HepG2 (cell line): ENCODE results near the gene ERC1. TPM values are rescaled to one million over a fixed set of nuclear protein-coding genes. Genes with fewer than 3 reads are reported as not detected.
A peak's percentile ranks its signal among the peaks of the same experiment; 100 is the strongest.

Source experiments
- ATAC-seq: fragments of 200-7000 bp; cut with Tn5 transposase; 3 replicates; pipeline ENCODE4 v1.9.1; 2020; ENCODE audit warnings: mild to moderate bottlenecking, moderate library complexity
- BruUV-seq: library from RNA; stranded (reverse); fragments of 400-500 nt; replicated peaks from 2 replicates; lab custom pipeline; 2021; lab: Mats Ljungman, UMichigan
- CTCF ChIA-PET: fragments of 300-600 bp; formaldehyde crosslinking; extraction: SDS; loops from one replicate; lab custom pipeline; 2021; ENCODE audit warnings: low total read pairs, inconsistent platforms, low intra/inter-chr PET ratio; lab: Yijun Ruan, JAX
- POLR2A ChIA-PET: fragments of 350-600 bp; sonication (Branson Sonifier 250); formaldehyde crosslinking; loops from one replicate; lab custom pipeline; 2020; ENCODE audit warnings: antibody characterized with exemption, inconsistent platforms; lab: Yijun Ruan, JAX
- DNase-seq: peaks from one replicate; pipeline ENCODE4 v3.0.0-alpha.2; 2015; ENCODE audit warnings: low spot score
- FAIRE-seq: peaks from 3 replicates; lab custom pipeline; 2011; peaks lifted over from hg19 to GRCh38; lab: Jason Lieb, UNC
- H2AFZ ChIP-seq: one replicate; pipeline ENCODE4 v1.6.1; 2011; ENCODE audit warnings: low read length, inconsistent platforms
- H3K27ac ChIP-seq: fragments of 300-600 bp; 3 replicates; pipeline ENCODE4 v1.8.0; 2011; ENCODE audit warnings: mixed run types, mild to moderate bottlenecking, mixed read lengths, low read length, inconsistent platforms; ENCODE audit not compliant: insufficient read depth; ENCODE audit errors: extremely low read length
- H3K27me3 ChIP-seq, 2 experiments: fragments of 200-600 bp in 1 of 2; 2 replicates in 1 of 2; 3 replicates in 1 of 2; pipeline versions ENCODE4 v1.6.0 to v1.8.0; 2011; ENCODE audit warnings: low read length in 2 of 2, mild to moderate bottlenecking in 2 of 2, moderate library complexity in 2 of 2, inconsistent platforms in 1 of 2; ENCODE audit not compliant: insufficient read depth in 2 of 2, control insufficient read depth in 1 of 2
- H3K36me3 ChIP-seq, 2 experiments: fragments of 200-600 bp in 1 of 2; replicated peaks in 1 of 2; 2 replicates in 1 of 2; 3 replicates in 1 of 2; pipeline versions ENCODE4 v1.5.1 to v1.8.0; 2011; ENCODE audit warnings: low read length in 2 of 2, inconsistent platforms in 1 of 2; ENCODE audit not compliant: insufficient read depth in 2 of 2, control insufficient read depth in 1 of 2
- H3K4me1 ChIP-seq: 2 replicates; pipeline ENCODE4 v1.5.1; 2012; ENCODE audit warnings: low read length, inconsistent platforms; ENCODE audit not compliant: insufficient read depth
- H3K4me2 ChIP-seq: 2 replicates; pipeline ENCODE4 v1.6.0; 2011; ENCODE audit warnings: low read depth, low read length, inconsistent platforms
- H3K4me3 ChIP-seq, 3 experiments: fragments of 200-600 bp in 1 of 3; sonication (generic), shearing (Covaris generic) in 1 of 3; replicated peaks in 1 of 3; 2 replicates each; pipeline ENCODE4 v1.5.1; 2011 to 2016; ENCODE audit warnings: low read length in 3 of 3, inconsistent platforms in 2 of 3, low read depth in 2 of 3, mild to moderate bottlenecking in 2 of 3, control low read depth in 1 of 3, mixed read lengths in 1 of 3; ENCODE audit not compliant: insufficient read depth in 1 of 3
- H3K79me2 ChIP-seq: one replicate; pipeline ENCODE4 v1.6.1; 2011; ENCODE audit warnings: low read length, inconsistent platforms; ENCODE audit not compliant: insufficient read depth
- H3K9ac ChIP-seq: 2 replicates; pipeline ENCODE4 v1.6.0; 2011; ENCODE audit warnings: mild to moderate bottlenecking, low read depth, low read length, inconsistent platforms; ENCODE audit not compliant: insufficient read depth
- H3K9me3 ChIP-seq: 2 replicates; pipeline ENCODE4 v1.5.1; 2012; ENCODE audit warnings: mild to moderate bottlenecking, low read length
- H4K20me1 ChIP-seq: 2 replicates; pipeline ENCODE4 v1.6.0; 2011; ENCODE audit warnings: inconsistent platforms, mild to moderate bottlenecking, low read length, moderate library complexity; ENCODE audit not compliant: insufficient read depth
- BRCA1 ChIP-seq: sonication (generic); formaldehyde crosslinking; IDR thresholded peaks from 2 replicates; pipeline ENCODE4 v1.4.0; 2020; ENCODE audit warnings: missing genetic modification reagents
- CREB1 ChIP-seq, 2 experiments: fragments of 450-650 bp in 1 of 2; IDR thresholded peaks; 2 replicates each; pipeline ENCODE4 v1.6.1; 2016 to 2017; ENCODE audit warnings: control low read depth in 1 of 2, mild to moderate bottlenecking in 1 of 2, missing compliant biosample characterization in 1 of 2, missing genetic modification characterization in 1 of 2
- MEF2D ChIP-seq: sonication (generic); formaldehyde crosslinking; IDR thresholded peaks from 2 replicates; pipeline ENCODE4 v1.5.1; 2020; ENCODE audit warnings: mild to moderate bottlenecking, missing genetic modification reagents
- SP5 ChIP-seq: IDR thresholded peaks from 2 replicates; pipeline ENCODE4 v1.6.1; 2016; ENCODE audit warnings: low read depth, borderline replicate concordance
- ZFP82 ChIP-seq: sonication (generic); formaldehyde crosslinking; IDR thresholded peaks from 2 replicates; pipeline ENCODE4 v1.5.1; 2020; ENCODE audit warnings: mild to moderate bottlenecking, missing genetic modification reagents, borderline replicate concordance
- WGBS: methylation state at CpG from one replicate; pipeline ENCODE4 v1.1.6; 2017; ENCODE audit warnings: low lambda C conversion rate; 5-methylcytosine and 5-hydroxymethylcytosine counted together
- in situ Hi-C: cut with HindIII; loops from 2 replicates; pipeline ENCODE4 v1.10.0; 2017; ENCODE audit warnings: low pct_unique_long_range_greater_than_20kb; ENCODE audit not compliant: extremely low pct_ligation_motif_present
- intact Hi-C: fragments of 100-400 bp; cut with micrococcal nuclease; formaldehyde crosslinking; loops from one replicate; pipeline ENCODE4 v1.10.0; 2022; ENCODE audit not compliant: unreplicated experiment
- polyA plus RNA-seq, 8 experiments: library from polyadenylated mRNA; depleted of rRNA in 3 of 8; stranded (reverse) in 7 of 8; unstranded in 1 of 8; fragments of >200 nt; fragmentation: Illumina TruSeq in 4 of 8; extraction: Trizol in 4 of 8; gene quantifications; 2 replicates each; pipeline versions ENCODE4 v1.2.1 to v1.2.3, GENCODE V29; 2011 to 2016; ENCODE audit warnings: low read depth in 4 of 8, missing spikeins in 1 of 8, mixed read lengths in 1 of 8; ENCODE audit not compliant: insufficient read depth in 1 of 8
- total RNA-seq, 5 experiments: library from RNA; depleted of rRNA; stranded (reverse); fragments of >200 nt; fragmentation: Illumina TruSeq; extraction: Trizol; gene quantifications; 2 replicates each; pipeline ENCODE4 v1.2.3, GENCODE V29; 2016; ENCODE audit warnings: low read depth in 1 of 5
- TF ChIP-seq, protein P1 (sequence below): sonication (generic); formaldehyde crosslinking; IDR thresholded peaks from 2 replicates; pipeline ENCODE4 v1.9.0; 2021; ENCODE audit warnings: missing genetic modification reagents, borderline replicate concordance
- TF ChIP-seq, protein P2 (sequence below), 2 experiments: sonication (generic) in 1 of 2; formaldehyde crosslinking in 1 of 2; IDR thresholded peaks; 2 replicates each; pipeline versions ENCODE4 v1.4.0 to v1.6.1; 2018 to 2020; ENCODE audit warnings: missing genetic modification reagents in 2 of 2, borderline replicate concordance in 1 of 2, low read depth in 1 of 2, mild to moderate bottlenecking in 1 of 2, missing biosample characterization in 1 of 2

ERC1 gene
- total and polyA plus RNA-seq, 2 of the 13 experiments (the other 11 are each of a cell fraction or from before 2014, with no cell fraction given): 6.1 to 12.4 TPM

DNA sequence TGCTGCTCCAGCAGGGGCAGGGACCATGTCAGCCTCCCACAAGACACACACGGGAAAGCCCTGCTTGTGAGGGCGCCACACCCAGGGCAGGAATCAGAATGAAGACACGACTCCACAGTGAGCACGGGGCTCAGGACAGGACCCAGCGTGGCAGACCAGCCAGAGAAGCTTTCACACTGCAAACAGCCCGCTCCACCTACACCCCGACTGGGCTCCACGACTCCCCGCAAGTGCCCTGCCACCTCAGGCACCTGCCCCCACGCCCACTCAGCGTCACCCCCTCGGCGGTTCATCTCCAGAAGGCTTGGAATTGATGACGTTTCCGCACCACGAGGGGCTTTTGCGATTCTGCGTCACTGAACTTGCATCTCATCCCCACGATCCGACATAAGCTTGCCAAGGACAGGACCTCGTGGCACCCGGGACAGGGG is 512.3 kb downstream of the ERC1 start:
- ChIA-PET POLR2A (no interaction called here), CTCF (no interaction called here)
- no peaks in the 10 kb centered on the region for H3K79me2 ChIP-seq
- H3K4me1 ChIP-seq: no peaks in the 10 kb centered on the region
- no peak for TF ChIP-seq SP5 (CRISPR knock-in tag)
- 0 out of 2 replicates have a peak, but pooled peaks have one; percentile 22 for TF ChIP-seq CREB1 (IDR thresholded peaks at IDR 0.05)
- no peak for TF ChIP-seq CREB1 (CRISPR knock-in tag; IDR thresholded peaks at IDR 0.05)
- no peaks in the 10 kb centered on the region for H3K9me3 ChIP-seq
- H3K27me3 ChIP-seq: peaks cover 5 to 38% of the 10 kb centered on the region in 2 experiments
- intact Hi-C loops: no loop called here
- 43% methylated on average over 18 of the region's 22 CpGs for WGBS
- BruUV-seq: no TSS peak
- no peak overlapping the region for H3K4me2 ChIP-seq
- DNase-seq (no peak), FAIRE-seq (no peak), ATAC-seq (no peak)
- H3K4me3 ChIP-seq: no peak overlapping the region
- H3K9ac ChIP-seq: no peak overlapping the region
- H3K27ac ChIP-seq: no peak overlapping the region
- no peaks in the 10 kb centered on the region for H3K36me3 ChIP-seq
- in situ Hi-C loops: no loop called here
- no peaks in the 10 kb centered on the region for H4K20me1 ChIP-seq
- no peak overlapping the region for H2AFZ ChIP-seq

DNA sequence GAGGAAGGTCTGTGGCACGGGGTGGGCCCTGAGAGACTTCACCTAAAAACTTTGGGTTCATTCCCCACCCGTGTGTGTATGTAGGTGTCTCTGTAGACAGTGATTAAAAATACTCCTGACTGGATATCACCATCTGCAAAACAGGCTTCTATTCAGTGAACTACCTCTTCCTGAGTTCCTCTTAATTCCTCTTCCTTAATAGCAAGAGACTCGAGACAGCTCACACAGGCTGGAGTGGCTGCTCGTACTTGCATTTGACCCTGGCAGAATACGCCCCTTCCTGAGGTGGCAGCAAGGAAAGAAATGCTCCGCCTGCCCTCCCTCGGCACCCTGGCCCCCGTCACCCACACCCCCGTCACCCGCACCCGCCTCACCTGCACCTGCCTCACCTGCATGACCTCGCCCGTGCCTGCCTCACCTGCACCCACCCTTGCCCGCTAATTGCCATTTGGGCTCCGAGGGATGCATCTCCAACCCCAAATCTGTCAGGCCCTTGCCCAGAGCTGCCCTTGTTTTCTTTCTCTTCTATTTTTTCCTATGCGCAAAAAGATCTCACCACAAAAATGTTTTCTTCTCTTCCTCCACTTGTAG is 513.4 kb downstream of the ERC1 start:
- Histone ChIP-seq H2AFZ (no peak overlapping the region), H3K27ac (no peak overlapping the region), H3K27me3 (peaks cover 5 to 39% of the 10 kb centered on the region in 2 experiments), H3K4me3 (no peak overlapping the region), H3K4me1 (no peaks in the 10 kb centered on the region), H3K9me3 (no peaks in the 10 kb centered on the region), H4K20me1 (no peaks in the 10 kb centered on the region), H3K9ac (no peak overlapping the region), H3K4me2 (no peak overlapping the region), H3K79me2 (no peaks in the 10 kb centered on the region), H3K36me3 (no peaks in the 10 kb centered on the region)
- DNase-seq: no peak
- ChIA-PET CTCF (no interaction called here), POLR2A (no interaction called here)
- BruUV-seq: no TSS peak
- TF ChIP-seq MEF2D (CRISPR knock-in tag) (no peak), ZFP82 (CRISPR knock-in tag) (no peak), BRCA1 (CRISPR knock-in tag) (no peak)
- TF ChIP-seq, protein P1, sequence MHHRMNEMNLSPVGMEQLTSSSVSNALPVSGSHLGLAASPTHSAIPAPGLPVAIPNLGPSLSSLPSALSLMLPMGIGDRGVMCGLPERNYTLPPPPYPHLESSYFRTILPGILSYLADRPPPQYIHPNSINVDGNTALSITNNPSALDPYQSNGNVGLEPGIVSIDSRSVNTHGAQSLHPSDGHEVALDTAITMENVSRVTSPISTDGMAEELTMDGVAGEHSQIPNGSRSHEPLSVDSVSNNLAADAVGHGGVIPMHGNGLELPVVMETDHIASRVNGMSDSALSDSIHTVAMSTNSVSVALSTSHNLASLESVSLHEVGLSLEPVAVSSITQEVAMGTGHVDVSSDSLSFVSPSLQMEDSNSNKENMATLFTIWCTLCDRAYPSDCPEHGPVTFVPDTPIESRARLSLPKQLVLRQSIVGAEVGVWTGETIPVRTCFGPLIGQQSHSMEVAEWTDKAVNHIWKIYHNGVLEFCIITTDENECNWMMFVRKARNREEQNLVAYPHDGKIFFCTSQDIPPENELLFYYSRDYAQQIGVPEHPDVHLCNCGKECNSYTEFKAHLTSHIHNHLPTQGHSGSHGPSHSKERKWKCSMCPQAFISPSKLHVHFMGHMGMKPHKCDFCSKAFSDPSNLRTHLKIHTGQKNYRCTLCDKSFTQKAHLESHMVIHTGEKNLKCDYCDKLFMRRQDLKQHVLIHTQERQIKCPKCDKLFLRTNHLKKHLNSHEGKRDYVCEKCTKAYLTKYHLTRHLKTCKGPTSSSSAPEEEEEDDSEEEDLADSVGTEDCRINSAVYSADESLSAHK: no peak
- TF ChIP-seq, protein P2, sequence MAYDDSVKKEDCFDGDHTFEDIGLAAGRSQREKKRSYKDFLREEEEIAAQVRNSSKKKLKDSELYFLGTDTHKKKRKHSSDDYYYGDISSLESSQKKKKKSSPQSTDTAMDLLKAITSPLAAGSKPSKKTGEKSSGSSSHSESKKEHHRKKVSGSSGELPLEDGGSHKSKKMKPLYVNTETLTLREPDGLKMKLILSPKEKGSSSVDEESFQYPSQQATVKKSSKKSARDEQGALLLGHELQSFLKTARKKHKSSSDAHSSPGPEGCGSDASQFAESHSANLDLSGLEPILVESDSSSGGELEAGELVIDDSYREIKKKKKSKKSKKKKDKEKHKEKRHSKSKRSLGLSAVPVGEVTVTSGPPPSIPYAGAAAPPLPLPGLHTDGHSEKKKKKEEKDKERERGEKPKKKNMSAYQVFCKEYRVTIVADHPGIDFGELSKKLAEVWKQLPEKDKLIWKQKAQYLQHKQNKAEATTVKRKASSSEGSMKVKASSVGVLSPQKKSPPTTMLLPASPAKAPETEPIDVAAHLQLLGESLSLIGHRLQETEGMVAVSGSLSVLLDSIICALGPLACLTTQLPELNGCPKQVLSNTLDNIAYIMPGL (CRISPR knock-in tag; IDR thresholded peaks at IDR 0.05; ENCODE audit: borderline replicate concordance in 1 of 2, low read depth in 1 of 2): no peak
- in situ Hi-C loops (no loop called here), intact Hi-C loops (no loop called here)
- WGBS: 47% methylated on average over 15 of the region's 16 CpGs
- no peak for ATAC-seq
- no peak for FAIRE-seq
